ENCODE results near the gene SLC38A11. TPM values are rescaled to one million over a fixed set of nuclear protein-coding genes. Genes with fewer than 3 reads are reported as not detected.

The SLC38A11 gene
- polyA plus RNA-seq, 1 of the 3 experiments (the other 2 are of a cell fraction), result not detected

DNA sequence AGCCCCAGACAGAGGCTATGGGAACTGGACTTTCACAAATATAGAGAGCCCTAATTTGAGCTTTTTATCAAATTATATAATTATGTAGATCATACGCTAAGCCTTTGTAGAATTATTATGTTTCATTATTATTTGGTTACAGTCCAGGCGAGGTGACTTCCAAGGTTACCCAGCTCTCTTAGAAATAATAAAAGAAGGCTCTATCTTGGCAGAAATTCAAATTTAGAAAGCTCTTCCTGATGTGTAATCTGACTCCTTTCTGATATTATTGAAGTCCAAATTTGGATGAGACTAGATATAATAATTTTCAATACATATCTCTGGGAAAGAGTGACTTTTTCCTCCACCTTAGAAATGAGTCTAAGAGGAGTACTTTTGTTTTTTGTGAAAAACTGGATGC lies 4.8 kb upstream of the SLC38A11 start:
- peaks cover under 1 to 17% of the 10 kb centered on the region in 2 experiments; a peak in 3 of 4 replicates for H3K4me1 ChIP-seq (ENCODE audit: control insufficient read depth in 1 of 2, insufficient read depth in 2 of 2, low read depth in 1 of 2, low read length in 1 of 2)
- POLR2A ChIA-PET, result no interaction called here
- H4K20me1 ChIP-seq (ENCODE audit: insufficient read depth), result no peaks in the 10 kb centered on the region
- H3K9ac ChIP-seq, result no peak overlapping the region
- no peak overlapping the region for H2AFZ ChIP-seq (ENCODE audit: low read depth)
- WGBS (ENCODE audit: low lambda C conversion rate), result 64% methylated on average over 2 of the region's 2 CpGs
- H3K4me3 ChIP-seq (ENCODE audit: low read depth in 2 of 2, low read length in 1 of 2), result no peak overlapping the region
- H3K79me2 ChIP-seq (ENCODE audit: insufficient read depth), result no peaks in the 10 kb centered on the region
- no peaks in the 10 kb centered on the region for H3K9me3 ChIP-seq
- H3K27me3 ChIP-seq (ENCODE audit: insufficient read depth), result no peaks in the 10 kb centered on the region
- TF ChIP-seq ELF1 (IDR thresholded peaks at IDR 0.05), result 0 out of 2 replicates have a peak, but pooled peaks have one; percentile 19
- no peak for TF ChIP-seq TEAD4 (IDR thresholded peaks at IDR 0.05; ENCODE audit: borderline replicate concordance, insufficient read depth)
- no peak for TF ChIP-seq POLR2AphosphoS5 (IDR thresholded peaks at IDR 0.05; ENCODE audit: low read depth, low read length)
- no peak overlapping the region; a peak in 1 of 4 replicates for H3K27ac ChIP-seq (ENCODE audit: low read depth in 2 of 2, low read length in 1 of 2)
- no peak for DNase-seq
- CTCF ChIA-PET, result interaction anchor here (1.0 kb wide), 1 partner anchor 54 kb away, joined by 3 read pairs; no protein-coding TSS in a partner anchor
- no peak overlapping the region for H3K4me2 ChIP-seq
- H3F3A ChIP-seq (replicated peaks; ENCODE audit: insufficient read depth), result peaks cover 4% of the 10 kb centered on the region
- peaks cover 4% of the 10 kb centered on the region; the same call in 1 of the 2 replicates for H3K9me2 ChIP-seq
- no peaks in the 10 kb centered on the region for H3K36me3 ChIP-seq (replicated peaks in 1 of 2; ENCODE audit: control insufficient read depth in 1 of 2, insufficient read depth in 2 of 2, low read length in 1 of 2)

DNA sequence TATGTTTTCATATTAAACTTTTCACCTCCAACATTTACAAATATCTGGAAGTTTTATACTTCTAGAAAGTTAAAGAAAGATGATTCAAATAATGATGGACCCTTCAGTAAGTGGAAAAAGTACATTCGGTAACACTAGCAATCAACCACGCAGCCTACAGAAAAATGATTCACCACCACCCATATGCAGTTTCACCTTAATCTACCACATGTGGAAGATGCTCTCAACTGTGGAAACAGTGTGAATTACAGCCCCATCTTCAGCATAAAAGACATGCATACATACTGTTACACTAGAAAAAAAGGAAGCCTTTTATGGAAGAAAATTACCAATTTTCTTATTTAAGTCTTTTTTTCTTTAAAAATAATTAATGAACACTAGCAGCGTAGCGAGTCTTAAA lies 1.1 kb downstream of the SLC38A11 start:
- Histone ChIP-seq H3K79me2 (ENCODE audit: insufficient read depth) (no peaks in the 10 kb centered on the region), H3K4me1 (ENCODE audit: control insufficient read depth in 1 of 2, insufficient read depth in 2 of 2, low read depth in 1 of 2, low read length in 1 of 2) (peaks cover 0 to 3% of the 10 kb centered on the region in 2 experiments; a peak in 2 of 4 replicates), H3K9me2 (peaks cover 4% of the 10 kb centered on the region; the same call in 1 of the 2 replicates), H3K9ac (no peak overlapping the region), H3K36me3 (replicated peaks in 1 of 2; ENCODE audit: control insufficient read depth in 1 of 2, insufficient read depth in 2 of 2, low read length in 1 of 2) (no peaks in the 10 kb centered on the region), H3F3A (replicated peaks; ENCODE audit: insufficient read depth) (no peaks in the 10 kb centered on the region), H3K27ac (ENCODE audit: low read depth in 2 of 2, low read length in 1 of 2) (no peak overlapping the region), H3K4me2 (no peak overlapping the region), H2AFZ (ENCODE audit: low read depth) (no peak overlapping the region), H3K9me3 (no peaks in the 10 kb centered on the region), H3K4me3 (ENCODE audit: low read depth in 2 of 2, low read length in 1 of 2) (no peak overlapping the region), H3K27me3 (ENCODE audit: insufficient read depth) (no peaks in the 10 kb centered on the region), H4K20me1 (ENCODE audit: insufficient read depth) (no peaks in the 10 kb centered on the region)
- peak; percentile 11 for DNase-seq
- POLR2A ChIA-PET, result no interaction called here
- TF ChIP-seq RAD21 (IDR thresholded peaks at IDR 0.05; ENCODE audit: low read length) (no peak), POLR2AphosphoS5 (IDR thresholded peaks at IDR 0.05; ENCODE audit: low read depth, low read length) (no peak), FOXM1 (IDR thresholded peaks at IDR 0.05; ENCODE audit: low read depth) (no peak), FOXJ3 (CRISPR knock-in tag; IDR thresholded peaks at IDR 0.05) (no peak)
- TF ChIP-seq, protein P1, sequence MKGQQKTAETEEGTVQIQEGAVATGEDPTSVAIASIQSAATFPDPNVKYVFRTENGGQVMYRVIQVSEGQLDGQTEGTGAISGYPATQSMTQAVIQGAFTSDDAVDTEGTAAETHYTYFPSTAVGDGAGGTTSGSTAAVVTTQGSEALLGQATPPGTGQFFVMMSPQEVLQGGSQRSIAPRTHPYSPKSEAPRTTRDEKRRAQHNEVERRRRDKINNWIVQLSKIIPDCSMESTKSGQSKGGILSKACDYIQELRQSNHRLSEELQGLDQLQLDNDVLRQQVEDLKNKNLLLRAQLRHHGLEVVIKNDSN (IDR thresholded peaks at IDR 0.05; ENCODE audit: borderline replicate concordance, low read depth), result no peak
- 92% methylated on average over 4 of the region's 4 CpGs for WGBS (ENCODE audit: low lambda C conversion rate)
- CTCF ChIA-PET, result interaction anchor here (0.7 to 2.7 kb wide), 3 partner anchors 11 to 678 kb away, joined by 3 to 7 read pairs (median 5); no protein-coding TSS in a partner anchor

DNA sequence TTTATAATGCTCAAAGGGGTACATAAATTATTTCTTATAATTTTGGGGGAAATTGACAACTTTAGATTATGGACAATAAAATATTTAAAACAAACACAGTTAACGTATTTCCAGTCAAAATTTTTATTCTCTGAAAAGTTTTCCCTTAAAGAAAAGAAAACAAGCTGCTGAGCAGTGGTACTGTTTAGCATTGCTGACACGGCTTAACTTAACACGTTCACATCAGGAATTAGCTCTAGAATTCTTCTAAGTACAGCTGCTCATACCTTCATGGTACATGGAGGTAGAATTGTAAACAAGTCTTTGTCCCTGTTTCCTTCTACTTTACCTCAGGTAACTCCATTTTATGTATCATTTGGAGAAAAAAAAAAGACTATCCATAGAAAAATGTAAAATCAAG lies 2.0 kb downstream of the SLC38A11 start:
- Histone ChIP-seq H2AFZ (ENCODE audit: low read depth) (peak overlapping the region; percentile 24; the same call in 1 of the 2 replicates), H3K4me2 (no peak overlapping the region), H3K27me3 (ENCODE audit: insufficient read depth) (no peaks in the 10 kb centered on the region), H3K36me3 (replicated peaks in 1 of 2; ENCODE audit: control insufficient read depth in 1 of 2, insufficient read depth in 2 of 2, low read length in 1 of 2) (no peaks in the 10 kb centered on the region), H3K9ac (no peak overlapping the region), H3F3A (replicated peaks; ENCODE audit: insufficient read depth) (no peaks in the 10 kb centered on the region), H3K79me2 (ENCODE audit: insufficient read depth) (no peaks in the 10 kb centered on the region), H4K20me1 (ENCODE audit: insufficient read depth) (no peaks in the 10 kb centered on the region), H3K9me2 (peaks cover 4% of the 10 kb centered on the region; the same call in 1 of the 2 replicates), H3K27ac (ENCODE audit: low read depth in 2 of 2, low read length in 1 of 2) (no peak overlapping the region), H3K9me3 (no peaks in the 10 kb centered on the region), H3K4me3 (ENCODE audit: low read depth in 2 of 2, low read length in 1 of 2) (no peak overlapping the region), H3K4me1 (ENCODE audit: control insufficient read depth in 1 of 2, insufficient read depth in 2 of 2, low read depth in 1 of 2, low read length in 1 of 2) (peaks cover 0 to 3% of the 10 kb centered on the region in 2 experiments; a peak in 2 of 4 replicates)
- 66% methylated on average over 3 of the region's 3 CpGs for WGBS (ENCODE audit: low lambda C conversion rate)
- no peak for DNase-seq
- TF ChIP-seq CHD2 (IDR thresholded peaks at IDR 0.05; ENCODE audit: low read length, partially characterized antibody) (no peak), FOXJ3 (CRISPR knock-in tag; IDR thresholded peaks at IDR 0.05) (no peak)
- TF ChIP-seq, protein P2, sequence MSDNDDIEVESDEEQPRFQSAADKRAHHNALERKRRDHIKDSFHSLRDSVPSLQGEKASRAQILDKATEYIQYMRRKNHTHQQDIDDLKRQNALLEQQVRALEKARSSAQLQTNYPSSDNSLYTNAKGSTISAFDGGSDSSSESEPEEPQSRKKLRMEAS (IDR thresholded peaks at IDR 0.05; ENCODE audit: low read depth), result no peak
- ChIA-PET POLR2A (no interaction called here), CTCF (interaction anchor here (1.1 to 2.7 kb wide), 2 partner anchors 10 to 30 kb away, joined by 3 to 7 read pairs; no protein-coding TSS in a partner anchor)

Measured in SK-N-SH (cell line).